ENCODE measurements around the gene DCAF16. TPM values are rescaled to one million over a fixed set of nuclear protein-coding genes. Genes with fewer than 3 reads are reported as not detected.

DCAF16 gene
- polyA plus RNA-seq, 2 of the 4 experiments (the other 2 are of a cell fraction) = 6.3 to 13.3 TPM

- no peak for TF ChIP-seq HMGXB4 (CRISPR knock-in tag; IDR thresholded peaks at IDR 0.05; ENCODE audit: borderline replicate concordance)
- TF ChIP-seq TP53 (CRISPR knock-in tag; IDR thresholded peaks at IDR 0.05) = no peak
- TF ChIP-seq JUN (IDR thresholded peaks at IDR 0.05) = no peak
Measured at GRCh38 chr4:17807446-17807845, 3.1 kb downstream of the DCAF16 start (continued).

GRCh38 chr4:17805580-17806155, 4.9 kb downstream of the DCAF16 start:
- no peak for DNase-seq (ENCODE audit: low read depth in 1 of 2, low spot score in 1 of 2)
- Histone ChIP-seq H3K9me3 (no peaks in the 10 kb centered on the region), H3K4me1 (peaks cover 18% of the 10 kb centered on the region), H3K4me2 (no peak overlapping the region), H3K4me3 (no peak overlapping the region), H3K27ac (no peak overlapping the region)
- no peak for TF ChIP-seq CBX8 (IDR thresholded peaks at IDR 0.05)
- no peak for TF ChIP-seq ESRRA (IDR thresholded peaks at IDR 0.05; ENCODE audit: borderline replicate concordance, low read length)
- no peak for TF ChIP-seq PHF8 (IDR thresholded peaks at IDR 0.05; ENCODE audit: borderline replicate concordance, low read depth)
- TF ChIP-seq BCL3 (IDR thresholded peaks at IDR 0.05) = no peak
- no peak for TF ChIP-seq HOXA7 (CRISPR knock-in tag; IDR thresholded peaks at IDR 0.05)
- TF ChIP-seq CTCF (IDR thresholded peaks at IDR 0.05) = no peak
- no peak for TF ChIP-seq EHF (CRISPR knock-in tag; IDR thresholded peaks at IDR 0.05)
- no peak for TF ChIP-seq GATA3 (IDR thresholded peaks at IDR 0.05; ENCODE audit: borderline replicate concordance)
- no peak for TF ChIP-seq USF2 (IDR thresholded peaks at IDR 0.05)
- no peak for TF ChIP-seq POLR2AphosphoS2 (conservative IDR thresholded peaks at IDR 0.05; ENCODE audit: low read length)
- WGBS (ENCODE audit: missing lambda C conversion rate) = 90% methylated on average over 3 of the region's 3 CpGs
- POLR2A ChIA-PET = no interaction called here
- CTCF ChIA-PET = interaction anchor here (0.7 to 1.9 kb wide), 3 partner anchors 21 to 257 kb away, joined by 3 to 6 read pairs (median 4); no protein-coding TSS in a partner anchor
- FAIRE-seq = no peak
- no peak for ATAC-seq

DNA sequence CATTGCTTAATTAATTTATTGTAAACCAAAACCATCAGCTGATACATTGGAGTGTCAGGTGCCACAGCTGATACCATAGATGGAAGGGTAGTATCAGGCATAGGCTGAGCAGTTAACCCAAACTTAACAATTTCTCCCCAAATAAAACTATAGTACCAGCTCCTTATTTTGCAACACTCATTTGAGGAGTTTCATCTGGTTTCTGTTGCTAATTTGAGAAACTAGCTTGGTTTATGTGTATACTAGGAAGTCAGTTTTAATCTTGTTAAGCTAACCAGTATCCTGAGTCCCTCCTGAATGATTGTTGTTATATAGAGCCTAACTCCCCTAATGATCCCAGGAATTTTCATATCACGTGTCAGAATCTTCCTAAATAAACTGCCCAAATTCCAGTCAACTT, 12.7 kb downstream of the DCAF16 start:
- FAIRE-seq (no peak), DNase-seq (ENCODE audit: low read depth in 1 of 2, low spot score in 1 of 2) (no peak), ATAC-seq (no peak)
- no peak for TF ChIP-seq SMC3 (IDR thresholded peaks at IDR 0.05)
- no peak for TF ChIP-seq RARB (CRISPR knock-in tag; IDR thresholded peaks at IDR 0.05)
- TF ChIP-seq TP53 (CRISPR knock-in tag; IDR thresholded peaks at IDR 0.05) = no peak
- H3K27ac ChIP-seq = no peak overlapping the region
- WGBS (ENCODE audit: missing lambda C conversion rate) = 100% methylated on average over 1 of the region's 1 CpG
- POLR2A ChIA-PET = no interaction called here
- CTCF ChIA-PET = interaction anchor here (1.0 to 2.2 kb wide), 4 partner anchors 10 to 249 kb away, joined by 3 to 9 read pairs (median 3); no protein-coding TSS in a partner anchor
- no peaks in the 10 kb centered on the region for H3K9me3 ChIP-seq
- no peak overlapping the region for H3K4me3 ChIP-seq
- H3K4me2 ChIP-seq = no peak overlapping the region
- H3K4me1 ChIP-seq = no peaks in the 10 kb centered on the region

GRCh38 chr4:17794730-17795129, 15.8 kb downstream of the DCAF16 start:
- DNase-seq (ENCODE audit: low read depth in 1 of 2, low spot score in 1 of 2) (no peak), ATAC-seq (no peak), FAIRE-seq (no peak)
- CTCF ChIA-PET = interaction anchor here (1.1 kb wide), 1 partner anchor 22 kb away, joined by 3 read pairs; no protein-coding TSS in a partner anchor
- H3K4me1 ChIP-seq = no peaks in the 10 kb centered on the region
- no peak overlapping the region for H3K27ac ChIP-seq
- POLR2A ChIA-PET = no interaction called here
- no peak overlapping the region for H3K4me3 ChIP-seq
- no peaks in the 10 kb centered on the region for H3K9me3 ChIP-seq
- no peak overlapping the region for H3K4me2 ChIP-seq
- 54% methylated on average over 1 of the region's 1 CpG for WGBS (ENCODE audit: missing lambda C conversion rate)
- no peak for TF ChIP-seq POLR2A (IDR thresholded peaks at IDR 0.05; ENCODE audit: low read length)
- TF ChIP-seq CTCF (IDR thresholded peaks at IDR 0.05) = no peak
- no peak for TF ChIP-seq ESRRA (IDR thresholded peaks at IDR 0.05; ENCODE audit: borderline replicate concordance, low read length)
- TF ChIP-seq TFCP2L1 (CRISPR knock-in tag; IDR thresholded peaks at IDR 0.05) = no peak
- TF ChIP-seq NFE2L2 (conservative IDR thresholded peaks at IDR 0.05; ENCODE audit: low read length) = no peak
- no peak for TF ChIP-seq RCOR1 (IDR thresholded peaks at IDR 0.05; ENCODE audit: low read depth, low read length)
- no peak for TF ChIP-seq SMC3 (IDR thresholded peaks at IDR 0.05)
- TF ChIP-seq CEBPB (IDR thresholded peaks at IDR 0.05) = no peak
- no peak for TF ChIP-seq GATA3 (IDR thresholded peaks at IDR 0.05; ENCODE audit: borderline replicate concordance)
- TF ChIP-seq RNF2 (IDR thresholded peaks at IDR 0.05; ENCODE audit: borderline replicate concordance, low read depth) = no peak
- TF ChIP-seq CHD4 (IDR thresholded peaks at IDR 0.05; ENCODE audit: borderline replicate concordance) = no peak
- no peak for TF ChIP-seq MAX (IDR thresholded peaks at IDR 0.05)
- no peak for TF ChIP-seq JUNB (IDR thresholded peaks at IDR 0.05)
- no peak for TF ChIP-seq NPAS2 (CRISPR knock-in tag; IDR thresholded peaks at IDR 0.05; ENCODE audit: borderline replicate concordance)

Data from A549 (cell line).